ENCODE data around the gene NKX6-2. TPM values are rescaled to one million over a fixed set of nuclear protein-coding genes. Genes with fewer than 3 reads are reported as not detected.

Gene NKX6-2
- total and polyA plus RNA-seq, 2 of the 8 experiments (the other 6 are each of a cell fraction or from before 2014, with no cell fraction given) = 0.06 TPM; not detected in 1

DNA sequence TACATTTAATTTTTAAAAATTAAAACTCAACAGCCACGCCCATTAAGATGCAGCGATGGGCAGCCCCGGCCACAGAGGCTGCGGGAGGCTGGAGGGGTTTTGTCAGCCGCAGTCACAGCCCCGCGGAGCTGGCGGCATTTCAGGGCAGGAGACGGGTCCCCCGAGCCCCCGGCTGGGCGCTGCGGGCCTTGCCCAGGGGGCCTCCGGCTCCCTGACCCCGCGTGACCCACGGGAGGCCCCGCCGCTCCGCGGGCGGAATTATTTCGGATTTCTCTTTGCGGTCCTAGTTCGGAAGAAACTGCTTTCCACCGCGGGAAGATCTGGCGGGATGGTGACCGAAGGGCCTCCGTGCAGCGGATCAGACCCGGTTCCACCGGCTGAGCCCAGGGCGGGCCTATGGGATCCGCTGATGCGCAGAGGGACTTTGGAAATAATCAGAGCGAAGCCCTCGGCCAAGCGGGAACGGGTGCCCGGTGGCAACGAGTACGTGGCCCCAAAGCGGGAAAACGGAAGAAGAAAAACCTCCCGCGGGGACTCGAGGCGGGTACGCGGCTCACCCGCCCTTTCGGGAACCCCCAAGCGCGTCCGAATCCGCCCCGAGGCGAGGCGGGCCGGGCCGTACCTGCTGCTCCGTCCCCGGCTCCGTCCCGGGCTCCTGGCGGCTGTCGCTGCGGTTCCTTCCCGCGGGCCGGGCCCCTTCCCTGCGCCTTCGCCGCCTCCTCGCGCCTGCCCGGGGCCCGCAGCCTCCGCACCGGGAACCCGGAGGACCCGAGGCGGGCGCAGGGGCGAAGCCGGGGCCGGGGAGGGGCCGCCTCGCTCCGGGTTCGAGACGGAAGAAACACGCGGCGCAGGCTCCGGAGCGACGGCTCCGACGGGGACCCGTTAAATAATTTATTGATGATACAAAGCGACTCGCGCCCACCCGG lies 1.7 kb downstream of the NKX6-2 start:
- Histone ChIP-seq H3K79me2 (ENCODE audit: control insufficient read depth in 1 of 2, insufficient read depth in 2 of 2, low read length in 2 of 2) (no peaks in the 10 kb centered on the region), H2AK5ac (ENCODE audit: low read depth, low read length) (no peak overlapping the region), H3K9ac (replicated peaks in 1 of 4; ENCODE audit: extremely low read depth in 1 of 4, low read depth in 3 of 4, low read length in 3 of 4) (no peak overlapping the region), H3K4me3 (ENCODE audit: extremely low read depth in 1 of 4, insufficient read depth in 2 of 4, low read depth in 3 of 4, low read length in 4 of 4) (peak overlapping the region in 2 of 4 experiments; percentile 14 to 51; a peak in 3 of 8 replicates), H2BK12ac (ENCODE audit: low read depth, low read length) (no peak overlapping the region), H3K56ac (replicated peaks; ENCODE audit: insufficient read length, low read depth, low read length) (no peak overlapping the region), H4K8ac (ENCODE audit: extremely low read depth, insufficient read depth, low read length) (peak overlapping the region; percentile 51), H4K5ac (ENCODE audit: insufficient read length, low read depth, low read length) (no peak overlapping the region), H2BK20ac (ENCODE audit: low read length) (no peak overlapping the region), H3K27me3 (replicated peaks in 1 of 4; ENCODE audit: control insufficient read depth in 3 of 4, extremely low read depth in 1 of 4, insufficient read depth in 3 of 4, low read length in 3 of 4) (peaks cover 63 to 77% (median 75%) of the 10 kb centered on the region in 4 experiments), H3K4ac (replicated peaks; ENCODE audit: insufficient read length, low read depth, low read length) (no peak overlapping the region), H3K4me2 (ENCODE audit: insufficient read depth in 1 of 2, low read depth in 2 of 2, low read length in 2 of 2) (peak overlapping the region; percentile 46 to 70), H3K9me3 (ENCODE audit: insufficient read depth in 2 of 2, low read depth in 1 of 2, low read length in 1 of 2) (no peaks in the 10 kb centered on the region; a peak in 1 of 4 replicates), H3K36me3 (ENCODE audit: control insufficient read depth in 2 of 4, insufficient read depth in 4 of 4, low read length in 3 of 4) (peaks cover 0 to 28% (median 0%) of the 10 kb centered on the region in 4 experiments; a peak in 2 of 8 replicates), H2AFZ (ENCODE audit: low read length) (no peak overlapping the region), H2BK5ac (ENCODE audit: low read depth, low read length) (no peak overlapping the region), H3K79me1 (ENCODE audit: low read depth, low read length) (no peaks in the 10 kb centered on the region), H2BK120ac (replicated peaks; ENCODE audit: low read depth, low read length) (no peak overlapping the region), H3K27ac (ENCODE audit: low read depth, low read length) (no peak overlapping the region), H3K23ac (ENCODE audit: insufficient read length) (no peak overlapping the region), H4K91ac (replicated peaks; ENCODE audit: insufficient read length, low read length) (no peak overlapping the region), H2BK15ac (ENCODE audit: low read length) (no peak overlapping the region), H3K18ac (ENCODE audit: extremely low read depth, low read length) (no peak overlapping the region), H3K23me2 (ENCODE audit: low read depth, low read length) (peaks cover 7% of the 10 kb centered on the region; the same call in 1 of the 2 replicates), H3K14ac (ENCODE audit: insufficient read length) (no peak overlapping the region), H3K4me1 (replicated peaks in 1 of 4; ENCODE audit: control insufficient read depth in 3 of 4, insufficient read depth in 4 of 4, low read length in 3 of 4) (peaks cover 0 to 29% (median 12%) of the 10 kb centered on the region in 4 experiments; a peak in 6 of 7 replicates), H4K20me1 (replicated peaks in 1 of 2; ENCODE audit: control insufficient read depth in 1 of 2, insufficient read depth in 2 of 2, low read length in 2 of 2) (peaks cover 4 to 13% of the 10 kb centered on the region in 2 experiments)
- DNase-seq (ENCODE audit: low read depth in 1 of 2, low spot score in 2 of 2) (no peak), FAIRE-seq (no peak)
- CTCF ChIA-PET (ENCODE audit: partially characterized antibody) = interaction anchor here (2.0 kb wide), 1 partner anchor 9 kb away, joined by 6 read pairs; no protein-coding TSS in a partner anchor
- POLR2A ChIA-PET (ENCODE audit: partially characterized antibody) = interaction anchor here (1.1 kb wide), 1 partner anchor 129 kb away, joined by 3 read pairs; no protein-coding TSS in a partner anchor
- 0 out of 2 replicates have a peak, but pooled peaks have one; percentile 23 for TF ChIP-seq GABPA (IDR thresholded peaks at IDR 0.05; ENCODE audit: borderline replicate concordance, insufficient read depth, low read length)
- TF ChIP-seq, protein P1, sequence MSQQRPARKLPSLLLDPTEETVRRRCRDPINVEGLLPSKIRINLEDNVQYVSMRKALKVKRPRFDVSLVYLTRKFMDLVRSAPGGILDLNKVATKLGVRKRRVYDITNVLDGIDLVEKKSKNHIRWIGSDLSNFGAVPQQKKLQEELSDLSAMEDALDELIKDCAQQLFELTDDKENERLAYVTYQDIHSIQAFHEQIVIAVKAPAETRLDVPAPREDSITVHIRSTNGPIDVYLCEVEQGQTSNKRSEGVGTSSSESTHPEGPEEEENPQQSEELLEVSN (IDR thresholded peaks at IDR 0.05) = 0 out of 2 replicates have a peak, but pooled peaks have one; percentile 32
- peak; percentile 91 for TF ChIP-seq SUZ12 (IDR thresholded peaks at IDR 0.05; ENCODE audit: low read length)
- TF ChIP-seq TBP (IDR thresholded peaks at IDR 0.05; ENCODE audit: low read depth, low read length) = no peak
- no peak for TF ChIP-seq BCL11A (IDR thresholded peaks at IDR 0.05; ENCODE audit: low read depth in 2 of 2, low read length in 2 of 2)
- TF ChIP-seq CBX5 (IDR thresholded peaks at IDR 0.05; ENCODE audit: low read depth, low read length) = no peak
- no peak for TF ChIP-seq NANOG (IDR thresholded peaks at IDR 0.05; ENCODE audit: insufficient read depth, low read depth, low read length, poor library complexity, severe bottlenecking)
- peak; percentile 85 for TF ChIP-seq EZH2 (IDR thresholded peaks at IDR 0.05; ENCODE audit: low read depth, low read length, severe bottlenecking)
- WGBS, 2 experiments (ENCODE audit: extremely low coverage in 1 of 2, insufficient coverage in 1 of 2, insufficient read length in 1 of 2, insufficient replicate concordance in 2 of 2, low coverage in 1 of 2, low lambda C conversion rate in 2 of 2, missing lambda C conversion rate in 1 of 2) = 20% methylated on average over 55 of the region's 106 CpGs; no CpG with 5 or more reads in 1 of the 2 experiments

Measured in H1 (cell line).